ENCODE measurements around the gene PRLR.

DNA sequence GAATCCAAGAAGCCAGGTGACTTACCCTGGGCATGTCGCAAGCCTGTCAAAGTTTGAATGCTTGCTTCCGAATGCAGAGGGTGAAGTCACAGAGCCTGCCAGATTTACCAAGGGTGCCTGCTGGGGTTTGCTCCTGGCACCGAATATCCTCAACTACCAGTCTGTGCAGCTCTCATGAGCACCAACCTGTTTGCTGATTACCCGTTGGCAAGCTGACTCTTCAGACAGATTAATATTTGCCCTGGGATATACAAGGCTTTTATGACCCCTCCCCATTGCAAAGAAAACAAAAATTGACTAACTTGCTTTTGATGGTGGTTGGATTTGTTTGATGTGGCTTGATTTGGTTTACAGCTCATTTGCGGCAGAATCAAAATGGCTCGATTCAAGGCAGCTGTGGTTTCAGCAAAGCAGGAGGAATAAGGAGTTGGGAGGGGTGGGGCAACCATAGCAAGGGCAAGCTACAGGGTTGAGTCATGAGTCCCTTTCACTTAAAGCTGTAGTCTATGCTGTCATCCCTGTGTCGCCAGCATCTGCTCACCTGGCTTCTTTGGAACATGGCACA lies 100.3 kb downstream of the PRLR start:
- TF ChIP-seq ZNF384 (IDR thresholded peaks at IDR 0.05) (no peak), ELF4 (IDR thresholded peaks at IDR 0.05) (no peak), SP1 (IDR thresholded peaks at IDR 0.05) (no peak), TARDBP (IDR thresholded peaks at IDR 0.05) (no peak), HDGF (IDR thresholded peaks at IDR 0.05; ENCODE audit: borderline replicate concordance) (no peak), FOXM1 (IDR thresholded peaks at IDR 0.05; ENCODE audit: borderline replicate concordance) (no peak), SUZ12 (IDR thresholded peaks at IDR 0.05) (no peak), FOXA1 (IDR thresholded peaks at IDR 0.05) (no peak), BHLHE40 (IDR thresholded peaks at IDR 0.05; ENCODE audit: borderline replicate concordance) (no peak), FOXK2 (IDR thresholded peaks at IDR 0.05) (no peak), CTBP1 (IDR thresholded peaks at IDR 0.05; ENCODE audit: borderline replicate concordance) (no peak), LEF1 (IDR thresholded peaks at IDR 0.05; ENCODE audit: borderline replicate concordance) (no peak), NFRKB (IDR thresholded peaks at IDR 0.05) (no peak)
- TF ChIP-seq, protein P1, sequence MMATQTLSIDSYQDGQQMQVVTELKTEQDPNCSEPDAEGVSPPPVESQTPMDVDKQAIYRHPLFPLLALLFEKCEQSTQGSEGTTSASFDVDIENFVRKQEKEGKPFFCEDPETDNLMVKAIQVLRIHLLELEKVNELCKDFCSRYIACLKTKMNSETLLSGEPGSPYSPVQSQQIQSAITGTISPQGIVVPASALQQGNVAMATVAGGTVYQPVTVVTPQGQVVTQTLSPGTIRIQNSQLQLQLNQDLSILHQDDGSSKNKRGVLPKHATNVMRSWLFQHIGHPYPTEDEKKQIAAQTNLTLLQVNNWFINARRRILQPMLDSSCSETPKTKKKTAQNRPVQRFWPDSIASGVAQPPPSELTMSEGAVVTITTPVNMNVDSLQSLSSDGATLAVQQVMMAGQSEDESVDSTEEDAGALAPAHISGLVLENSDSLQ (IDR thresholded peaks at IDR 0.05) = no peak
